Kidney (tissue), 14 donors: ENCODE data around the gene SPA17. TPM values are rescaled to one million over a fixed set of nuclear protein-coding genes. Genes with fewer than 3 reads are reported as not detected.

Experiments used
- DNase-seq, 5 donors: peaks; one replicate each; pipeline ENCODE4 v3.0.0-alpha.2; 2013 to 2020
- FAIRE-seq: peaks from 2 replicates; lab custom pipeline; 2012; peaks lifted over from hg19 to GRCh38; lab: Jason Lieb, UNC
- H3K27ac ChIP-seq, 2 donors: one replicate each; pipeline ENCODE4 v1.7.0; 2013; ENCODE audit warnings: low read depth in 2 of 2, low read length in 2 of 2, inconsistent platforms in 1 of 2
- H3K27me3 ChIP-seq: one replicate; pipeline ENCODE4 v1.7.1; 2013; ENCODE audit warnings: low read length, inconsistent platforms; ENCODE audit not compliant: control insufficient read depth, insufficient read depth
- H3K36me3 ChIP-seq, 3 donors: one replicate each; pipeline versions ENCODE4 v1.7.0 to v1.7.1; 2013; ENCODE audit warnings: low read length in 3 of 3, control low read depth in 1 of 3, inconsistent platforms in 1 of 3; ENCODE audit not compliant: insufficient read depth in 3 of 3, control insufficient read depth in 2 of 3
- H3K4me1 ChIP-seq, 3 donors: one replicate each; pipeline versions ENCODE4 v1.7.0 to v1.7.1; 2013; ENCODE audit warnings: low read length in 3 of 3, inconsistent platforms in 1 of 3, low read depth in 1 of 3; ENCODE audit not compliant: control insufficient read depth in 2 of 3, insufficient read depth in 2 of 3
- H3K4me3 ChIP-seq, 3 donors: one replicate each; pipeline versions ENCODE4 v1.7.0 to v1.8.1; 2013; ENCODE audit warnings: low read length in 3 of 3, control low read depth in 1 of 3, inconsistent platforms in 1 of 3
- H3K9ac ChIP-seq, 3 donors: one replicate each; pipeline versions ENCODE4 v1.7.0 to v1.7.1; 2013; ENCODE audit warnings: low read length in 3 of 3, control low read depth in 1 of 3, inconsistent platforms in 1 of 3
- H3K9me3 ChIP-seq, 3 donors: one replicate each; pipeline versions ENCODE4 v1.7.0 to v1.7.1; 2013; ENCODE audit warnings: low read length in 3 of 3, control low read depth in 1 of 3, inconsistent platforms in 1 of 3; ENCODE audit not compliant: control insufficient read depth in 2 of 3, insufficient read depth in 1 of 3
- CTCF ChIP-seq: IDR thresholded peaks from 3 replicates; pipeline ENCODE4 v1.5.1; 2012; ENCODE audit warnings: mild to moderate bottlenecking, moderate library complexity, borderline replicate concordance; ENCODE audit not compliant: insufficient read depth; ENCODE audit errors: extremely low read depth
- intact Hi-C: fragments of 100-400 bp; cut with DNase I; formaldehyde crosslinking; loops from one replicate; pipeline ENCODE4 v1.11.1; 2022
- polyA plus RNA-seq: library from polyadenylated mRNA; stranded (reverse); fragments of 350-450 nt; fragmentation: Illumina TruSeq; extraction: RNeasy Lipid Tissue Mini Kit (QIAGEN cat#74804); gene quantifications from one replicate; pipeline ENCODE4 v1.2.3, GENCODE V29; 2014; ENCODE audit warnings: low read depth, low replicate concordance; ENCODE audit not compliant: insufficient read depth
- total RNA-seq: library from RNA; stranded (reverse); fragmentation: NEBNext Ultra II Directional; extraction: Animal tissue kit (Norgen Biotek cat#: 25700); gene quantifications from one replicate; pipeline ENCODE4 v1.2.1, GENCODE V29; 2021
- donor health status: control.
- donor health status: control.
- donor health status: control.
- donor health status: control.
- donor health status: control.
- donor health status: DM: yes; HTN: yes; CAD: no.
- donor health status: Normal renal cell carcinoma (clear cell type).

The SPA17 gene
- total and polyA plus RNA-seq, 2 donors from 2014 or later, result 10.7 to 23.7 TPM

- intact Hi-C loops, result no loop called here
- H3K9me3 ChIP-seq, result no peaks in the 10 kb centered on the region
- peaks cover 0 to 22% (median 9%) of the 10 kb centered on the region in 3 donors for H3K36me3 ChIP-seq
- FAIRE-seq (no peak), DNase-seq (no peak)
- no peak for TF ChIP-seq CTCF
- no peaks in the 10 kb centered on the region for H3K27me3 ChIP-seq
- H3K4me3 ChIP-seq, result no peak overlapping the region
- peaks cover 0 to 5% (median 0%) of the 10 kb centered on the region in 3 donors for H3K4me1 ChIP-seq
- H3K27ac ChIP-seq, result no peak overlapping the region
- H3K9ac ChIP-seq, result no peak overlapping the region
Measured at GRCh38 chr11:124638500-124638899, 35.2 kb upstream of the SPA17 start.

GRCh38 chr11:124639186-124639585 is 34.5 kb upstream of the SPA17 start:
- peaks cover 0 to 5% (median 0%) of the 10 kb centered on the region in 3 donors for H3K4me1 ChIP-seq
- FAIRE-seq (no peak), DNase-seq (no peak)
- no peak overlapping the region for H3K27ac ChIP-seq
- no peak overlapping the region for H3K4me3 ChIP-seq
- TF ChIP-seq CTCF, result no peak
- H3K9me3 ChIP-seq, result no peaks in the 10 kb centered on the region
- no peak overlapping the region for H3K9ac ChIP-seq
- intact Hi-C loops, result no loop called here
- no peaks in the 10 kb centered on the region for H3K27me3 ChIP-seq
- H3K36me3 ChIP-seq, result peaks cover 0 to 19% (median 8%) of the 10 kb centered on the region in 3 donors

- peaks cover 0 to 19% (median 8%) of the 10 kb centered on the region in 3 donors for H3K36me3 ChIP-seq
Measured at GRCh38 chr11:124640666-124641065, 33.0 kb upstream of the SPA17 start.

More at GRCh38 chr11:124640666-124641065, 33.0 kb upstream of the SPA17 start:
- H3K9ac ChIP-seq, result no peak overlapping the region
- no peak overlapping the region for H3K27ac ChIP-seq
- FAIRE-seq (no peak), DNase-seq (no peak)
- intact Hi-C loops, result loop anchor here (10.0 kb wide), 1 partner anchor 204 kb away; no protein-coding TSS in a partner anchor
- no peaks in the 10 kb centered on the region for H3K27me3 ChIP-seq
- TF ChIP-seq CTCF, result no peak
- H3K9me3 ChIP-seq, result no peaks in the 10 kb centered on the region
- H3K4me3 ChIP-seq, result no peak overlapping the region
- peaks cover 0 to 5% (median 0%) of the 10 kb centered on the region in 3 donors for H3K4me1 ChIP-seq
